CD4-positive, alpha-beta T cell treated with Interleukin-17A for 1 hour (primary cell): ENCODE measurements around the gene COMMD1.
"Not testable (repeated sequence)": the region's sequence is repeated elsewhere in the genome, so short reads cannot be mapped to it uniquely, and the experiment has no call there.

Source experiments
- DNase-seq: peaks from one replicate; pipeline ENCODE4 v3.0.0-alpha.2; 2020

COMMD1 gene

DNA sequence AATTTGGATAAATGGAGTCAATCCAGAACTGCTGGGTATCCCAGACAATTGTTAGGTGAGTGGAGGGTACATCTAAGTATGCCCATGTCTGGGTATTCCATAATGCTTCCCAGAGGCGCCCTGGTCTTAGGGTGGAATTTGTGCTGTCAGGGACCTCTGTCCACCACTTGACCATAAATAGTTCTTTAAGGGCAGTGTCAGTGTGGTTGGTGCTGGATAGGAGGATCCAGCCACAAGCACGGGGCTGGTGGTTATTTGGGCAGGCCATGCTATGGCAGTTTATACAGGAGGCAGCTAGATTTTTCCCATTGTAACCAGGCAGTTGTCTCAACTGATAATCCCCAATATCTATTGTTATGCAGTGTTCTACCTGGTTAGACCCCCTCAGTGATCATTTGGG, 186.0 kb downstream of the COMMD1 start:
- no peak for DNase-seq

DNA sequence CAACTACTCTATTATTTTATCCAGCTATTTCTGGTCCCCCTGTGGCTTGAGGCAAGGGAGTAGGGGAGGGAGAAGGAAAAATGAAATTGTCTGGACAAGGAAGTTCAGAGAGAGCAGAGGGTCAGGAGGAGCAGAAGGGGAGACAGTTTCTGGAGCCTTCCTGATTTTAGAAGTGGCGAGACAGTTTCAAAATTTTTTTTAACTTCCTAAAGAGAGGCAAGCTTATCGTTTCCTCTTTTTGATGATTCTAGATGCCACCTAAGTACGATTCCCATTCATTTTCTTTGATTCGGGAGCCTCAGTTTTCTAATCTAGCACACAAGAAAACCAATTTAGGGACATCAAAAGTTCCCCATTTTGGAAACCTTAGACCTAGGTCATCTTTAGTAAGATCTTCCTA, 193.6 kb downstream of the COMMD1 start:
- no peak for DNase-seq

DNA sequence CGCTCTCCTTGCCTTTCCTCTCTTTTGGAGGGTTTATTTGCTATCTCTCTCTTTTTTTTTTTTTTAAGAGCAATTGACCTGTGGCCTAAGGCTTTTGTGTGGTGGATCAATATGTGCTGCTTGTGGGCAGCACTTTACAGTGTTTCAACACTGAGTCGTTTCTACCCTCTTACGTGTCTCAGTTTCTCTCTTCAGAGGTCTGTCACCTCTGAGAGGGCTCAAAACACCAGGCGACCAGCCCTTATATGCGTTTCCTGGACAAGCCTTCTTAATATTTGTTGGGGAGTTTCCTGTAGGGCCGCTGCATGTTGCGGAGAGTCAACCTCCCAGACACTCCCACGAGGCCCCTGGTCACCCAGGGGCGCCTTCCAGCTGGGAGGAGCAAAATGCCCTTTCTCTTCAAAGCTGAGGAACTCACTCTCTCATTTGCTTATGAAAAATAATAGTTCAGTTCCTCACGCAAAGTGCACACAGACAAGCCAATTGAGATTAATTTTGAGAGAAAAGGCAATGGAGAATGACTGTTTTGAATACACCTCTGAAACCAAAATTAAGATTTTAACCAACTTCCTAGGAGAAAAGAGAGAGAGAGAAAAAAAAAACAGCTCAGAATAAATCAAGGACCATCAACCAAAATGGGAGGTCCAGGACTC, 194.2 kb downstream of the COMMD1 start:
- DNase-seq: no peak

DNA sequence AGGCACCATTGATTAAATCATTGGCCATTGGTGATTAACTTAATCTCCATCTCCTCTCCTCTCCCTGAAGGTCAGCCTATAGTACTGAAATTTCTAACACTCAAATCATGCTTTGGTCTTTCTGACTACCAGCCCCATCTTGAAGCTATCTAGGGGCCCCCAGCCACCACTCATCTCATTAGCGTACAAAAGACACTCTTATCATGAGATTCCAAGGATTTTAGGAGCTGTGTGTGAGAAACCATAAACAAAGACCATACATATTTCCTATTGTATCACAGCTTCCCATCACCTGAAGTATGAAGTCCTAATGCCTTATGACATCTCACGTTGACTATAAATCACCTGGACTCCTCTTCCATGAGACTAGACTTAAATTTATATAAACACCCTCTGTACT, 196.4 kb downstream of the COMMD1 start:
- no peak for DNase-seq

DNA sequence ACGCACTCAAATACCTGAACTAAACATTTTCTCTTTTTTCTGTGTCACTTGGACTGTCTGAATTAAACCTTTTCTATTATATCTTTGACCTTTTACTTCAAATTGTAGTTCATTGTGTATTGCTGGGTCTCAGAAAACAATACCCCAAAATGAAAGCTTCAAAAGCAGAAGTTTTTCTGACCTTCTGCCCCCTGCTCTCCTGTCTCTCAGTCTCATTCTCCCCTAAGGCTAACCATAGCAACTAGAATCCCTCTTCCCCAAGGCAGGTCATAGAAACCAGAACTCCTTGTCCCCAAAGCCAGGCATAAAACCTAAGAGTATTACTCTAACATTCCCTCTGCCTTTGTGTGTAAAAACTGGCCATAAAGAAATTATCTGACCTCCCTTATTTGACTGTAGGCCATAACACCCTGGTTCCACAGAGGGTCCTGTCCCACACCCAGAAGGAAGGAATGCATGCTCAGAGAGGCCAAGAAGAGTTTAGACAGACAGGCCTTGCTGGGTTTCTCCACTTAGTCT, 197.0 kb downstream of the COMMD1 start:
- DNase-seq: no peak

DNA sequence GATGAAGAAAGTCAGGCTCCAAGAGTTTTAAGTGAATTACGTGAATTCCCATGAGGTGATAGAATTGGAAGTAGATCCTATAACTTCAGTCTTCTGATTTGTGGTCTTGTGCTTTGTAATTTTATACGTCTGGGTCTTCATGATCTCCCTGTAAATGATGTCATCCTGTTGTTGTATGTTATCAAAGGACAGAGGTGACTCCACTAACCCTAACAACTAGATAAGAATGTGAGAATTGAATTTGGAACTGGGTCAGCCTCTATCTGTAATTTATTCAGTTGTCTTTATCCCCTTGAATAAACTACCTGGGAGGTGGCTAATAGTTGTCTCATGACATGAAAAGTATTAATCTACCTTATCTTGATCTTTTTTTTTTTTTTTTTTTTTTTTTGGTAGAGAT, 204.1 kb downstream of the COMMD1 start:
- DNase-seq: no peak

DNA sequence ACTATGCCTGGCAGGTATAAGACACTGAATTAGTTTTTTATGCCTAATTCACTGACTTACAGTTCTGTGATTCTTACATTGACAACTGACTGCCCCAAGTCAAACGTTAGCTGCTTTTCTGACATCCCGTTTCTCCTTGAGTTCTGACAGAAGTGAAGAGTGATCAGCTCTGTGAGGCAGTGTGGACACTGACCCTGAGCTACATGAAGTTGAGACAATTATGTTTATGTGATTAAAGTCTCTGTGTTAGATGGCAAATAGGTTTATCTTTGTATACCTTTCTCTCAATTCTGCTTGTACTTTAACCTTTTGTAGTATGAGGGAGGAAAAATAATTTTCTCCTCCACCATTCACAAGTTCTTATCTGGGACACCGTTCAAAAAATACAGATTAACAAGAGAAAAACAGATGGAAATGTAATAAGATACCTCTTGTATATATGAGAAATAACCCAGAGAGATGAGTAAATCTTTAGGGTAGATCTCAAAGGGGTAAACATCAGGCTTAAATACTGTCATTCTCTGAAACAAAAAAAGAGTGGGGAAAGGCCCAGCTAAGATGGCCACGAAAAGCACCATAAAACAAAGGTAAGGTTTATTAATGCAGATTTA, 205.0 kb downstream of the COMMD1 start:
- no peak for DNase-seq

DNA sequence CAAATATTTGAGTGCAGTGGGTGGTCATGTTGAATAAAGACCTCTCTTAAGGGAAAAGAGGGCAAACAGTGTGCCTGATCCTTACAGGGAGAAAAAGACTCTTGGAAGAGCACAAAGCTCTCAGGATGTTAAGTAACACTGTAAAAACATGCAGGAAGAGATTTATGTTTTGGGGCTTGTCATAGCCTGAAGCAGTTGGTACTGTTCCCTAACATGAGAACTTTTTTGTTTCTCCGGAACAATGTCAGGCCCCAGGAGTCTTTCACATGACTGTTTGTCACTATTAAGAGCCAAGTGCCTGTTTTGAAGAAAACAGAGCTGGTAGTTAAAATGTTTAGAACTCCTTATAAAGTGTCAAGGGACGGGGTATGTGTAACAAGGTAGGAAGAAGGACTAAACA, 206.7 kb downstream of the COMMD1 start:
- DNase-seq: no peak

DNA sequence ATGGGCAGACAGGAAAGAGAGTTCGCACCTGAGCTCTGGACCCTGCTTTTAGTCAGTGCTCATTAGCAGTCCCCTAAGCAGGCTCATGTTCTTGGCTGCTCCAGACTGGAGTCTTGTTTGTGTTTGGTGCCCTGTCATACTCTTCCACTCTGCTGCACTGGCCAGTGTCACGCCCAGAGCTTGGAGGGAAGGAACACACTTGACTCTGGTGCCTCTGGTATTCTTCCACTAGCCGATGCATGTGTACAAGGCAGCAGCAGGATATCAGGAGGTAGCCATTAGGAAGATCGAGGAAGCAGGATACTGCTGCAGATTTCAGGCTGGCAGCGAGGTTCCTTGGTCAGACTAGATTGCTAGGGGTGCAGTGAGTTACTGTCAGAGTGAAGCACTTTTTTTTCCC, 209.1 kb downstream of the COMMD1 start:
- no peak for DNase-seq

DNA sequence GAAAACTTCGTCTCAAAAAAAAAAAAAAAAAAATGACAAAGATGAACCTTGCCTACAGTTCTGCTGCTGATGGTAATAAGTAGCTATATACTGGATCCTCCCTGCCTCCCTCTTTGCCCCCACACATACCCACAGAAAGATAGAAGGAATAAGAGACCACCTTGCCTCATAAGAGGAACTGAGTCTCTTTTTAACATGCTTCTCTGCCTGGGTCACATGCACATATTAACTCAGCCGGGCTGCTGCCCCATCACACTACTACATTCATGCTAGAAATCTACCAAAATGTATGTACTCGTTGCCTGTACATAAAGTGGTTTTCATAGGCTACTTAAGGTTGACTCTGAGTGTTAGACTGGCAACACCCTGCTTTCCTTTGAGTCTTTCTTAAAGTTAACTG, 211.5 kb downstream of the COMMD1 start:
- no peak for DNase-seq

DNA sequence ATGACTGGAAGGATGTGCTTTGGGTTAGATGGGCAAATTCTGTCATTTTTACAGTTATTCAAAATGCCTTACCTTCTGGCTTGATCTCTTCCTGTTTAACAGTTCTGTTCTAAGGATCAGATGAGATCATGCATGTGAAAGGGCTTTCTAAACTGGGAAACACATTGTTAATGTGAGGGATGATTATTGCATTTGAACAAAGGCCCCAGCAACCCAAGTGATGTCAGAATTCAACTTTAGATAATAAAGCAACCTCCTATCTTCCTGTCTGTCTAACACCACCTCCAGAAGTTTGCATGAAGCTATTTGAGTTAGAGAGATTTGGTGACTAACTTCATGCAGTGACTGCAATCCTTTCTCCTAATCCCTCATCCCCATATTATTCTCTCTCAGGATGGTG, 212.7 kb downstream of the COMMD1 start:
- DNase-seq: no peak

DNA sequence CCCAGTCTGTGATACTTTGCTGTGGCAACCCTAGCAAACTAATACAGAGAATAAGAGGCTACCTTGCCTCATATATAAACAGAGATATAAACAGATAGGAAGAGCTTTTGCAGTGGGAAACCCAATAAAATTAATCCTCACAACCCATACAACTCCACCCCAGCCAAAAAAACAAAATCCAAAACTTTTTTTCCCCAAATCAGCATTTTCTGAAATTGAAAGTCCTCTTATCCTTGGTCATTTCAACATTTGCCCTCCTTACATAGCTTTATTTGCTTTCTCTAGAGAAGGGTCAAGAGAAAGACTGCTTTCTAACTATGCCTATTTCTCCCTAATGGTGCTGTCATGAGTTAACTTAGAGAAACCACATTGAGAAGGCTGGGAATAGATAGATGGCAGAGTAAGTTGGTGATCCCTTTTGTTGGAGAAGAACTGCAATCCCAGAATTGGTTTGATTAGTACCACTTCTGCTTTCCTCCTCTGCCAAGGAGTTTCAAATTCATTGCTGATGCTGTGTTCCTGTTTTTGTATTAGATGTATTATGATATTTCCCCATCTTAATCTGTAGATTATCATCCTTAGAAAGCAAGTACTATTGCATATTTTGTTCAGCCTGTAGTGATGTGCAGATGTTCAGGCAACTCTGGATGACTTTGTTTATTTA, 214.0 kb downstream of the COMMD1 start:
- no peak for DNase-seq

DNA sequence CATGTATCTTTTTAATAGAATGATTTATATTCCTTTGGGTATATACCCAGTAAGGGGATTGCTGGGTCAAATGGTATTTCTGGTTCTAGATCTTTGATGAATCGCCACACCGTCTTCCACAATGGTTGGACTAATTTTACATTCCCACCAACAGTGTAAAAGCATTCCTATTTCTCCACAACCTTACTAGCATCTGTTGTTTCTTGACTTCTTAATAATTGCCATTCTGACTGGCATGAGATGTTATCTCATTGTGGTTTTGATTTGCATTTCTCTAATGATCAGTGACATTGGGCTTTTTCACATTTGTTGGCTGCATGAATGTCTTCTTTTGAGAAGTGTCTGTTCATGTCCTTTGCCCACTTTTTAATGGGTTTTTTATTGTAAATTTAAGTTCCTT, 220.8 kb downstream of the COMMD1 start:
- DNase-seq: not testable (repeated sequence)

DNA sequence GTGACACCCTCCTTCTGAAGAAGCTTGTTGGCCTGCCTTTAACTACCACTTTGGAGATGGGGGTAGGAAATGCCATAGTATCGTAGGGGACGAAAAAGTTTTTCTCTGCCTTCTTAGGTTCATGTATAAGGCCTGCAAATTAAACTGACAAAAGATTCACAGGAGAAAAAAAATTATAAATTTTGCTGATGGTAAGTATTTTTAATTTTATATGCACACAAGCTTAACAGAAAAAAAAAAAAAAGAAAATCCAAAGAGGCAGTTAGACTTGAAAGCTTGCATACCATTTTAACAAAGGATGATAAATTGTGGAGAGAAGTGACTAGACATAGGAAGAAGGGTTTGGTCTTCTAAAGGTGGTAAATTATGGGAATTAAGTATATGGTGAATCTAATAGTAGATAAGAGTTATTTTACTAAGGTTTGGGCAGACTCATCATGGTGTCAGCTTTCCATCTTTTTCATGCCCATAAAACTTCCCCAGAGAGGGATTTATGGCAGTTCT, 227.9 kb downstream of the COMMD1 start:
- DNase-seq: no peak

DNA sequence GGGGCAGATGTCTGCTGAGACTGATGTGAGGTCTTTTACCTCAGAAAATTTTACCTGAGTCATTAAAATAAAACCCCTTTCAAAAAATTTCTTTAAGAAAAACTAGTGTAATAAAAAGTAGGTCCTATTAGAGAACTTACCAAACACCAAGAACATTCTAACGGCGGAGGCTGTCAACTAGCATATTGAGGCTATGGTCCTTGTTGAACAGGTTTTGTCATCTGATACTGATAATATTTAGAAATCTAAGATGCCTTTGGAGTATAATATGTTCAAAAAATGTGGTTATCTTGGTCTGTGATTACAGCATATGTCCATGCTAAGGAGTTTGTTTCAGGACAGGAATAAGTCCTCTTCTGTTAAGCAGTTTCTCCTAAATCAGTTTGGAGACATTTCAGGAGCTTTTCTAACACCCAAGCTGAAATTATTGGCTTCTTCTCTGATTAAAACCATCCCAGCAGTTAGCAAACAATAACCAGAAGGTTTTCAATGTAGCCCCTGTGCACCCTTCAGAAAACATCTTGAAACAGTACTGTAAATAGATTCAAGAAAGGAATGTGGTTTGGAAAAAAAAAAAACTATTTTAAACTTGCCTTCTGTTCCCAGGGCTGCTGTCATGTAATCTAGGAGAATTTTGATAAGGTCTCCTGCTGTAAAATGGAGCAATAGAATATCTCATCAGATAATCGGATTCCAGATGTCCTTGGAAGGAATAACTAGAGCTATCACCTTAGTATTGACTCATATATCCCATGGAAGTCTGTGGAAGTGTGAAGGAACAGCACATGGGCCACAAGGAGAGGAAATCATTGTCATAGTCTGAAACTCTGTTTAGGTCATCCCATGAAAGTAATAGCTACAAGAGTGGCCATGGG, 231.7 kb downstream of the COMMD1 start:
- no peak for DNase-seq

DNA sequence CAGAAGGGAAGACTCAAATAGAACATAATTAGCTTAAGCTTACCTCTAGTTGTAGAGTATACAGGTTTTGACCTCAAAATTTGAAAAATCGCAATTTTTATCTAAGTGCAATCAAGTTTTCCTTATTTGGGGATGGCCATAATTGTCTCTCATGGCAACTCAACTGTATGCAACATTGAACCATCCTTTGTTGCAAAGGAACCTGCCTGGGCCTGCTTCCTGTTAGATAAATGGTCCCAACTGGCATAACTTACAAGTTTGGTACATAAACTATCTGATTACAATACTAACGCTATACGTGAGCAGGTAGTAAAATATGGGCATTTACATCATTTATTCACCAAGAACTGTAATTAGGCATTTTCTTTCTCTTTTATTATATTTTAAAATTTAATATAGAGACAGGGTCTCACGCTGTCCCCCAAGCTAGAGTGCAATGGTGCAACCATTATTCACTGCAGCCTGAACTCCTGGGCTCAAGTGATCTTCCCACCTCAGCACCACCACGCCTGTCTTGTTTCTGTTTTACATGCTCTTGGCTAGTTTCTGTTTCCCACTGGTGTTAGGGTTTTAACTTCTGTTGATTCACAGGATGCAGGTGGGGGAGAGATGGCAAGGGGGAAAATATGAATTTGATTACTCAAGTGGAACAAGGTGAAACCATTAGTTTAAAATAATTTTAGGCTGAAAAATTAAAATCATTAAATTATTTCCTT, 235.1 kb downstream of the COMMD1 start:
- DNase-seq: no peak

DNA sequence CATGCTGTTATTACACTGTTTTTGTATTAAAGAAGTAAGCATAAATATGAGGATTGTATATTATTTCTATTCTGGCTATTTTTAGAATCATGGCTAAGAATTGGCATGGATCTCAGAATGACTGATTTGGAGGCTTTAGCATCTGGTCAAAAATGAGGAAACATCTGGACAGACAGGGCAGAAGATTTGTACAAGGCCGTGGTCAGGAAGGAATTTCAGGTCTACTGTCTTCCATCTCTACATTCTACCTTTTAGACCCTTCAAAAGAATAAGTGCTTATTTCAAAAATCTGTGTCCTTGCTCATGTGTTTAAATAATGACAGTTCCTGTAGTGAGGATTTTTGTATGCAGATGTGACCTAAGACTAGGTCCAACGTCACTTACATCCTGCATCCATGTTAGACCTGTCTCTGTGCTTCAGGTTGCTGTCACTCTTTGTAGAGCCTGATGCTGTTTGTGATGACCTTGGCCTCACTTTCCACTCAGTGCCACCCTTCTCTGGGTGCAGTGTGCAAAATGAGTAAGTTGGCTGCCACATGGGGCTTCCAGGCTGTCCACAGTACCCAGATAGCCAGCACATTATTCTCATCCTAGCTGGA, 235.8 kb downstream of the COMMD1 start:
- no peak for DNase-seq

DNA sequence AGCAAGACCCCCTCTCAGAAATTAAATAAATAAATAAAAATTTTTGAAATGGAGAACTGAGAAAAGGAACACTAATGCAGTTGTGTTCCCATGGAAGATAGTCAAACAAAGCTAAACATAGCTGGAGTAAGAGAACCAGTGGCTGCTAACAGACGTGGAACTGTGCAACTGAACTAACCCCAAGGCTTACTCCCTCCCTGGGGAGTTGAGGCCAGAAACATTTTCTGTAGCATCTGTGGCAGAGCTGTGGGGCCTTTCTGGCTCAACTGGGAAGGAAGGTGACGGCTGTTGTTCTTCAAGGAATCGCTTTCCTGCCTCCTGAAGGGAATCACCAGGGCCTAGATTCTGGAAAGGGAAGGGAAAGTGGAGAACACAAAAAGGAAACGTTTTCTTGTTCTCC, 236.6 kb downstream of the COMMD1 start:
- no peak for DNase-seq

DNA sequence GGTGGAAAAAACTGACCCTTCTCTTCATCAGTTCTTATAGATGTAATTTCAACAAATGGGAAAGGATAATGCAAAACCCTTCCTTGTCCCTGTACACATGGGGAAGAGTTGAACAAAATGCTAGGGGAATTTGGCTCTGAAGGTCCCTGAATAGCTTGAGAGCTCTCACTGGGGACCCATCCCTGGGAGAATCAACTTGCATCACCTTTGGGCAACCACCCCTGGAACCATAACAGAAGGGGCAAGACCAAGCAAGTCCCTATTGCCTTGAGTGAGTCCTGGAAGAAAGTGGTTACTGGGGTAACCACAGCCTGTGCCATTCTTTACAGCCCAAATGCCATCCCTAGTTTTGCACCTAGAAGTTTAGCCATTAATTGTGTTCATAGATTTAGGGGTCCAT, 238.2 kb downstream of the COMMD1 start:
- DNase-seq: no peak

DNA sequence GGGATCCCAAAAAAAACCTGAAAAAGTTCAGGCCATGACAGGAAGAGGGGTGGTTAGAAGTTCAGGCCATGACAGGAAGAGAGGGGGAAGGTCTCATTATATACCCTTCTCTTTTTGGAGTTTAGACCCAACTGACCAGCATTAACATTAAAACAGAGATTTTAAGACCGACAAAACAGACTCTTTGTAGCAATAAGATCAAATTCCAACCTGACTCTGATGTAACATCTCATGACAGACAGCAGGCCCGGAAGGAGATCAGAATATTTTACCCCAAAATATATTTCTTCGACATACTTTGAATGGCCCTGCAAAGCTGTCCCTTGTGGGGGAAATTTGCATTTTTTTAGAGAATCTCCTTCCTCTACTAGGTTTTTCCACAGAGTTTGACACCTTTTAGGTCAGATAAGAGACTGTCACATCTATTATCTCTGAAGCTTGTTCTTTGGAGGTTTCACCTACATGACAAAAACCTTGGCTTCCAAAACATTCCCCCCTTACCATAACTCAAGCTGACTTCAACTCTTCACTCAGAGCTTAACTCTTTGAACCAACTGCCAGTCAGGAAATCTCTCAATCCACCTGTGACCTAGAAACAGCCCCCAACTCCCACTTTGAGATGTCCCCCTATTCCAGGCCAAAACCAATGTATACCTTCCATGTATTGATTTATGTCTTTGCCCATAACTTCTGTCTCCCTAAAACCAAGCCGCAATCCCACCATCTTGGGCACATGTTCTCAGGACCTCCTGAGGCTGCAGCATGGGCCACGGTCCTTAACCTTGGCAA, 239.4 kb downstream of the COMMD1 start:
- no peak for DNase-seq

DNA sequence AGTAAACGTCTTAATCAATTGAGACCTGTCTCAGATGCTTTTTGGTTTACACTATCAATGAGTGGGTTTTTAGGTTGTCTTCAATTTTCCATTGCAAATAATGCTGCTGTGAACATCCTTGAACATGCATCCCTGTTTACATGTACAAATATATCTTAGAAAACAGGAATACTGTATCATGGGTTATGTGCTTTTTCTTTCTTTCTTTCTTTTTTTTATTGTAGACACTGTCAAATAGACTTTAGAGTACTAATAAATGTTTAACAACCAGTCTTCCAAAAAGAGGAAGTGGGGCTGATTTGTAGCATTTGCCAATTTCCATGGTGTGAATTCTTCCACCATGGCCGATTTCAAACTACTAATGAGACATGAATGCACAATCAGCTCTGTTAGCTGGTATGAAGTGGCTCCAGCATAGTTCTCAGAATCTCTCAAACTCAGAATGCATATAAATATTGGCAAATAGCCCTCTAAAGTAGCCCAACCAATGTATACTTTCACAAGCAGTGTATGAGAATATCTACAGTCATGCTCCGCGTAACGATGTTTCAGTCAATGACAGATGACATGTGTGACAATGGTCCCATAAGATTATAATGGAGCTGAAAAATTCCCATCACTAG, 240.1 kb downstream of the COMMD1 start:
- no peak for DNase-seq
